Endothelial cell of hepatic sinusoid (primary cell): ENCODE results near the gene PRKACA.

ENCODE experiments used
- in situ Hi-C: cut with HindIII; loops from 2 replicates; pipeline ENCODE4 v1.10.0; 2017; ENCODE audit warnings: low sequenced_read_pairs

Gene PRKACA

GRCh38 chr19:14118165-14119051, 846 bp upstream of the PRKACA start:
- in situ Hi-C loops: no loop called here

GRCh38 chr19:14116918-14117578, 514 bp downstream of the PRKACA start:
- in situ Hi-C loops: no loop called here

DNA sequence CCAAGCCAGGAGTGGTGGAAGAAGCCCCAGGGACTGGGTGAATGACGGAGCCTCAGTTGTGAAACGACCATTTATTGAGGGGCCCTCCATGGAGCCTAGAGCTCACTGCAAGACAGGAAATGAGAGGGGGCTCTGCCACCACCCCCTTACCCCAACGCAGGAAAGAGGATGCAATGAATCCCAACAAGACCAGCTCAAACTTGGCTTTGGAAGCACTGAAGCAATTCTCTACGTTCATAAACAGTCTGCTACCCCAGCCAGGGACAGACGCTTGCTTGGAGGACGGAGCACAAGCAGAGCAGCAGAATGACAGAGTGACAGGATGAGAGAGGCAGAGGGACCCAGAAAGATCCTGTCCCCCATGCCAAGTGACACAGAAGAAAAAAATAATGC, 1.0 kb downstream of the PRKACA start:
- in situ Hi-C loops: no loop called here

GRCh38 chr19:14115756-14116155, 1.8 kb downstream of the PRKACA start:
- in situ Hi-C loops: no loop called here

DNA sequence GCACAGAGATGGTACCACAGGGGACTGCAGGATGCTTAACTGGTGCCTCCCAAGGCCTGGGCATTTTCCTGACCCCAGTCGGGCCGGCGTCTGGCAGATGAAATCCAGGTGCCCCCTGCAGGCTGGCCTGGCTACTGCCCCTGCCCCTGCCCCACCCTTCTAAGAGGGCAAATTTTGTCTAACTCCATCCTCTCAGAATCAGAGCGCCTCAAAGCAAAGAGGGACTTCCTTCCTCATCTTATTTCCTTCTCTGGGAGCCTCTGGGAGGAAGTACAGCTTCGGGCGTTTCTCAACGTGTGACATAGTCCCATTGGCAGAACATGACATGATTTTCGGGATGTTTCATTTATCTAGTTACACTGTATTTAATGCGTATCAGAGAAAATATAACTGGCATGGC, 2.7 kb downstream of the PRKACA start:
- in situ Hi-C loops: no loop called here

DNA sequence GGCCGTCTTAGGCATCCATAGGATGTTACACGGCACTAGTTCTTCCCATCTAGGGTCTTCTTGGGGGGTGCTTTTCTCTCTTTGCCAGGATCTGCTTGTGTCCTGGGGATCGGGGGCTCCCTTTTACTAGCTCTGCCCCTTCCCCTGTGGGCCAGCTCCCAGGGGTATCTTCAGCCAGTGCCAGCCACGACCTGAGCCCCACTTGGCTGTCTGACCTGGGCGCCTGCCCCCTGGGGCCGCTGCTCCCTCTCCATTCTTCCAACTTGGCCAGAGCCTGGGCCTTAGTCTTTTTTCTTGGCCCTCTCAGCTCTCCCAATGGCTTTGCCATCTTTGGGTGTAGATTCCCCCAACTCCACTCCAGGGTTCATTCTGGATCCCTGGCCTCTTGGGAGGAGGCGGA, 3.1 kb downstream of the PRKACA start:
- in situ Hi-C loops: no loop called here

GRCh38 chr19:14113762-14114414, 3.7 kb downstream of the PRKACA start:
- in situ Hi-C loops: no loop called here

DNA sequence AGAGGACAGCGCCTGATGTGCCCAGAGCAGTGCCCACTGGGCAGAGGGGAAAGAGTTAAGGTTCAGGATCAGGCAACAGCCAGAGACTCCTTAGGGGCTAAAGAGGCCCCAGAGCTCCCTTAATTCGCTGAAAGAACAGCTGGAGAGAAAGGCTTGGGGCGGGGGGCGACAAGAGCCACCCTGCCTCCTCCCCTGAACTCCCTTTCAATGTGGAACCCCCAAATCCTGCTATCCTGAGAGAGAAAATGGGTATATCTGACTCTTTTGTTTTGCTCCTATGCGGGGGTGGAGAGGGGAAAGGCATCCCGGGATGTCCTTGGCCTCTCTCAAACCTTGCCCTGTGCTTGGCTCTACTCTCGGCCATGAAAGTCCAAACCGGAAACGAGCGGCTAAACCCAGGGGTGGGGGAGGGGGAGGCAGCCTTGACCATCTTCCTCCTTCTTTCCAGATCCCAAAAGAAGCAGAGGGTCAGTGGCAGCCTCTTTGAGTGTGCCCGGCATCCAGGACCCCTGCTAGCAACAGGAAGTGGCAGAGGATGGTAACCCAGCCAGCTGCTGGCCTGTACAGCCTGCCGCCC, 4.7 kb downstream of the PRKACA start:
- in situ Hi-C loops: no loop called here

- in situ Hi-C loops: no loop called here
Observed at GRCh38 chr19:14112051-14112808, 5.3 kb downstream of the PRKACA start.

- in situ Hi-C loops: no loop called here
Observed at GRCh38 chr19:14111486-14111885, 6.1 kb downstream of the PRKACA start.

GRCh38 chr19:14110650-14111049, 6.9 kb downstream of the PRKACA start:
- in situ Hi-C loops: no loop called here

GRCh38 chr19:14107581-14108461, 9.7 kb downstream of the PRKACA start:
- in situ Hi-C loops: no loop called here

DNA sequence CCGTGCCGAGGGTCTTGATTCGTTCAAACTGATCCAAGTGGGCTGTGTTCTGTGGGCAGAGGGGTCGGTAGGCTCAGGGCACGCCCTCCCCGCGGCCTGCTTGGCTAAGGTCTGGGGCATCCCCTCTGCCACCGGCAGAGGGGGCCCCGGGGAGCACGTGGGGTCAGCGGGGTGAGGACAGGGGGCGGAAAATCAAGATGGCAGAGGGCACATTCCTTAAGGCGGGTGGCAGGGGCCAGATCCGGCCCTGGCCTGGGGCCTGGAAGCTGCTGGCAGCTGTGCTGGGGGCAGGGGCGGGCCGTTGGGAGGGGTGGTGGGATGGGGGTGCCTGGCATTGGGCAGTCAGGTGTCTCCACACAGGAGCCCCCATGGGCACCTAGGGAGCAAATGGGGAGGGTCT, 10.7 kb downstream of the PRKACA start:
- in situ Hi-C loops: no loop called here

DNA sequence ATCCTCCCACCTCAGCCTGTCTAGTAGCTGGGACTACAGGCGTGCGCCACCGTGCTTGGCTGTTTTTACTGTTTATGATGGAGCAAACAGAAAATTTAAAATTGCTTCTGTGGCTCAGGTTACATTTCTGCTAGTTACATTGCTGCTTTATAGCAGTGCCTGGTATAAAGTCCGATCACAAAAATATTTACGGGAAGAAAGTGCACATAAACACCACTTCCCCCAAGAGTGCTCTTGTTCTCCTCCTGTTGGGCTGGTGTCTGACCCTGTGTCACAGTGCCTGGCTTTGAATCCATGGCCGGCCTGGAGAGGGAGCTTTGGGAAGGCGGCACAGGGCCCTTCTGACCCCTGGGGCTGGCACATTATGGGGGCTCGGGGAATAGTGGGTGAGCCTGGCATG, 11.9 kb downstream of the PRKACA start:
- in situ Hi-C loops: no loop called here

- in situ Hi-C loops: no loop called here
Observed at GRCh38 chr19:14103310-14103709, 14.3 kb downstream of the PRKACA start.

DNA sequence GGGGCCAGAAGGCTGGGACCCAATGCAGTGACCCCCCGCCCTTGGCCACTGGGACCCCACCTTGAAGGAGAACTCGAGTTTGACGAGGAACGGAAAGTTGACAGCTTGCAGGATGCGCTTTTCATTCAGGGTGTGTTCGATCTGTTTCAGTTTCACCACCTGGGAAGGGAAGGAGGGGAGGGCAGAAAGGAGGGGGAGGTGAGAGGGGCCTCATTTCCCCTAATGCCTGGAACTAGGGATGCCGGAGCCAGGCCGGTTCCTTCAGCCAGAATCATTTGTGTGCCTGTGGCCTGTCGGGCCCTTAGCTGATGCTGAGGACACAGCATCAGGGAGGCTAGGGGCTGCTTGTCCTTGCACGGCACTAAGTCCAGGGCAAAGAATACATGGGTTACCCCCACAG, 14.8 kb downstream of the PRKACA start:
- in situ Hi-C loops: no loop called here

DNA sequence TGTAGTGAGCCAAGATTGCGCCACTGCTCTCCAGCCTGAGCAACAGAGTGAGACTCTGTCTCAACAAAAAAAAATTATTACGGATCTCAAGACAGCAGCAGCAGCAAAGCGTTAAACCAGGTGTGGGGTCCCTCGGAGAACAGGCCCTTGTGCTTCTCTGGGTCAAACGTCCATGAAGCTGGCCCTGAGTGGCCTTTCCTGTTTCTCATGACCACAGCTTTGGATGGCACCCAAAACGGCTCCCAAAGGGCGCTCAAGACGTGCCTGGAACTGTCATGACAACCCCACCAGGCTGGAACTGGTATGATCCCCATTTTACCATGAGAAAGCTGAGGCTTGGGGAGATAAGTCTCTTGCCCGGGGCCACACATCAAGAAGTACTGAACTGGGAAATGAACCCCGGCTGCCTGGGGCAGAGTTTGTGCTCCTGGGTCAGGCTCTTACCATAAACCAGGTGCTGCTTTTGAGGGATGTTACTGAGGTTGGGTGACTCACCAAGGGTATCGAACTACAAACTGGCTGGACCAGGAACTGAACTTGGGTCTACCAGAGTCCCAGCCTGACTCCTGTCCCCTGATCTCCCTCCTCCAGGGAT, 15.4 kb downstream of the PRKACA start:
- in situ Hi-C loops: no loop called here

DNA sequence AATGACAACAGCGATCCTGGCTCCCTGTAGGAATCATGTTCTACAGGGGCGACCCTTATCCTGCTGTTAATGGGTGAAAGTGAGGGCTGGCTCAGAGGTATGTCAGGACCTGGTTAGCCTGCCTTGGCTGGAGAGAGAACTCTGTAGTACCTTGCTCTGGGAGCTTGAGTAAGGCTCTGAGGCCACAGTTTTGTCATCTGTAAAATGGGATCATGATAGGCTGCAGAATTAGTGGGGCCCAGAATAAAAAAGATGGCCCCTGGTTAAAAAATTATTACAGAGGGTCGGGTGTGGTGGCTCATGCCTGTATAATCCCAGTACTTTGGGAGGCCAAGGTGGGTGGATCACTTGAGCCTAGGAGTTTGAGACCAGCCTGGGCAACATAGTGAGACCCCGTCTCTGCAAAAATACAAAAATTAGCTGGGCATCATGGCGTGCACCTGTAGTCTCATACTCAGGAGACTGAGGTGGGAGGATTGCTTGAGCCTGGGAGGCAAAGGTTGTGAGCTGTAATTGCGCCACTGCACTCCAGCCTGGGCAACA, 16.5 kb downstream of the PRKACA start:
- in situ Hi-C loops: no loop called here

- in situ Hi-C loops: loop anchor here (25.0 kb wide), 1 partner anchor 360 kb away; a partner anchor contains a TSS
Observed at GRCh38 chr19:14097532-14098151, 19.9 kb downstream of the PRKACA start.
